Measurements from ENCODE around the gene PGP.

GRCh38 chr16:2242598-2242997 is 28.0 kb upstream of the PGP start:
- TF ChIP-seq RAD21 (IDR thresholded peaks at IDR 0.05; ENCODE audit: low read length) (no peak), MAFK (IDR thresholded peaks at IDR 0.05; ENCODE audit: low read depth, low read length) (no peak), POLR2A (IDR thresholded peaks at IDR 0.05; ENCODE audit: low read depth, low read length) (no peak), RCOR1 (IDR thresholded peaks at IDR 0.05; ENCODE audit: insufficient replicate concordance, low read length) (no peak), SMC3 (IDR thresholded peaks at IDR 0.05; ENCODE audit: low read depth, low read length) (no peak)
- TF ChIP-seq, protein P1, sequence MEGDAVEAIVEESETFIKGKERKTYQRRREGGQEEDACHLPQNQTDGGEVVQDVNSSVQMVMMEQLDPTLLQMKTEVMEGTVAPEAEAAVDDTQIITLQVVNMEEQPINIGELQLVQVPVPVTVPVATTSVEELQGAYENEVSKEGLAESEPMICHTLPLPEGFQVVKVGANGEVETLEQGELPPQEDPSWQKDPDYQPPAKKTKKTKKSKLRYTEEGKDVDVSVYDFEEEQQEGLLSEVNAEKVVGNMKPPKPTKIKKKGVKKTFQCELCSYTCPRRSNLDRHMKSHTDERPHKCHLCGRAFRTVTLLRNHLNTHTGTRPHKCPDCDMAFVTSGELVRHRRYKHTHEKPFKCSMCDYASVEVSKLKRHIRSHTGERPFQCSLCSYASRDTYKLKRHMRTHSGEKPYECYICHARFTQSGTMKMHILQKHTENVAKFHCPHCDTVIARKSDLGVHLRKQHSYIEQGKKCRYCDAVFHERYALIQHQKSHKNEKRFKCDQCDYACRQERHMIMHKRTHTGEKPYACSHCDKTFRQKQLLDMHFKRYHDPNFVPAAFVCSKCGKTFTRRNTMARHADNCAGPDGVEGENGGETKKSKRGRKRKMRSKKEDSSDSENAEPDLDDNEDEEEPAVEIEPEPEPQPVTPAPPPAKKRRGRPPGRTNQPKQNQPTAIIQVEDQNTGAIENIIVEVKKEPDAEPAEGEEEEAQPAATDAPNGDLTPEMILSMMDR (conservative IDR thresholded peaks at IDR 0.05; ENCODE audit: low read depth, low read length) = no peak
